PC-9 (cell line): ENCODE results near the gene TMEM151B. TPM values are rescaled to one million over a fixed set of nuclear protein-coding genes. Genes with fewer than 3 reads are reported as not detected.
"Not testable (repeated sequence)": the region's sequence is repeated elsewhere in the genome, so short reads cannot be mapped to it uniquely, and the experiment has no call there.

Source experiments
- BruUV-seq: library from RNA; stranded (reverse); fragments of 400-500 nt; replicated peaks from 2 replicates; lab custom pipeline; 2021; lab: Mats Ljungman, UMichigan
- CTCF ChIA-PET: fragments of 300-600 bp; sonication (Branson Sonifier 250); formaldehyde crosslinking; loops from one replicate; lab custom pipeline; 2022; ENCODE audit warnings: antibody characterized with exemption; lab: Charles Lee
- POLR2A ChIA-PET: fragments of 300-600 bp; sonication (Branson Sonifier 250); formaldehyde crosslinking; loops from one replicate; lab custom pipeline; 2022; ENCODE audit warnings: antibody characterized with exemption; ENCODE audit not compliant: unreplicated experiment; lab: Charles Lee
- DNase-seq, 2 experiments: peaks; one replicate each; pipeline versions ENCODE4 v3.0.0 to v3.0.0-alpha.2; 2015 to 2022; ENCODE audit warnings: mixed read lengths in 1 of 2
- H2AFZ ChIP-seq: fragments of 200-600 bp; sonication (generic); 2 replicates; pipeline ENCODE4 v1.8.1; 2017; ENCODE audit warnings: antibody characterized with exemption
- H3F3A ChIP-seq: fragments of 200-600 bp; sonication (generic); 2 replicates; pipeline ENCODE4 v1.8.1; 2017; ENCODE audit warnings: antibody characterized with exemption, mild to moderate bottlenecking, low read depth; ENCODE audit not compliant: insufficient read depth
- H3K27ac ChIP-seq: fragments of 200-600 bp; sonication (generic); 2 replicates; pipeline ENCODE4 v1.6.1; 2016; ENCODE audit warnings: mixed run types
- H3K27me3 ChIP-seq: fragments of 200-600 bp; sonication (generic); 2 replicates; pipeline ENCODE4 v1.6.1; 2016; ENCODE audit warnings: low read depth, mixed run types; ENCODE audit not compliant: insufficient read depth
- H3K36me3 ChIP-seq: fragments of 200-600 bp; sonication (generic); 2 replicates; pipeline ENCODE4 v1.6.1; 2016; ENCODE audit warnings: low read depth, mixed run types
- H3K4me1 ChIP-seq: fragments of 200-600 bp; sonication (generic); replicated peaks from 2 replicates; pipeline ENCODE4 v1.6.1; 2016; ENCODE audit warnings: mixed run types; ENCODE audit not compliant: insufficient read depth
- H3K4me2 ChIP-seq: fragments of 200-600 bp; sonication (generic); 2 replicates; pipeline ENCODE4 v1.6.1; 2017; ENCODE audit warnings: mixed run types
- H3K4me3 ChIP-seq: fragments of 200-600 bp; sonication (generic); 2 replicates; pipeline ENCODE4 v1.6.1; 2016; ENCODE audit warnings: mixed run types
- H3K79me2 ChIP-seq: fragments of 200-600 bp; sonication (generic); 2 replicates; pipeline ENCODE4 v1.6.1; 2017; ENCODE audit warnings: low read depth, mixed run types
- H3K9me2 ChIP-seq: fragments of 200-600 bp; sonication (generic); 2 replicates; pipeline ENCODE4 v1.8.1; 2017; ENCODE audit warnings: mild to moderate bottlenecking; ENCODE audit not compliant: insufficient read depth
- H3K9me3 ChIP-seq: fragments of 200-600 bp; sonication (generic); 2 replicates; pipeline ENCODE4 v1.8.1; 2016; ENCODE audit warnings: low read depth; ENCODE audit not compliant: insufficient read depth
- H4K20me1 ChIP-seq: fragments of 200-600 bp; sonication (generic); 2 replicates; pipeline ENCODE4 v1.8.1; 2017; ENCODE audit not compliant: insufficient read depth
- CTCF ChIP-seq: fragments of 200-600 bp; sonication (generic); conservative IDR thresholded peaks from 2 replicates; pipeline ENCODE4 v1.6.1; 2017; ENCODE audit warnings: mixed run types, antibody characterized with exemption, mild to moderate bottlenecking, moderate library complexity
- EZH2 ChIP-seq: fragments of 200-600 bp; sonication (generic); IDR thresholded peaks from 2 replicates; pipeline ENCODE4 v1.8.0; 2017; ENCODE audit warnings: antibody characterized with exemption, low read depth
- intact Hi-C: fragments of 100-400 bp; cut with micrococcal nuclease; formaldehyde crosslinking; loops from one replicate; pipeline ENCODE4 v1.10.0; 2022; ENCODE audit not compliant: unreplicated experiment
- total RNA-seq: library from RNA; stranded (reverse); gene quantifications from 2 replicates; pipeline ENCODE4 v1.2.3, GENCODE V29; 2021

The TMEM151B gene
- total RNA-seq, 1 experiment from 2014 or later: not detected

DNA sequence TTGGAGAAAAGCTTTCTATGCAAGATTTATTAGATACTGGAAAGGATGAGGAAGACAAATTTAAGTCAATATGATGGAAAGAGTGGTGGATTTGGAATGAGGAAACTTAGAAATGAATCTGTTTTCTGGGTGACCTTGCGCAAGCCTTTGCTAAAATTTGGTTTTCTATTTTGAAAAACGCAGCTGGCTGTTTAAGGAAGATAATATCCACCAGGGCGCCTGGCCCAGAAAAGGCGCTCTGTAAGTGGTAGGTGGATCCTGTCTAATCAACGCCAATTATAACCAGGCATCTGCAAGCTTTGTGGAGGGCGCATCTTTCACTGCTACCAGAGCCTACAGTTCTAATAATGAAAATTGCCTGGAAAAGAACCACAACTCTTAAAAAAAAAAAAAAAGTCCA, 71.8 kb downstream of the TMEM151B start:
- no peak for DNase-seq
- intact Hi-C loops: no loop called here
- Histone ChIP-seq H2AFZ (no peak overlapping the region), H3K9me3 (no peaks in the 10 kb centered on the region), H3K27ac (no peak overlapping the region), H3K4me3 (no peak overlapping the region), H3K9me2 (no peaks in the 10 kb centered on the region), H3K79me2 (no peaks in the 10 kb centered on the region), H3K4me1 (peaks cover 7% of the 10 kb centered on the region; the same call in 1 of the 2 replicates), H3F3A (peaks cover 13% of the 10 kb centered on the region; the same call in 1 of the 2 replicates), H3K27me3 (peaks cover 48% of the 10 kb centered on the region), H4K20me1 (no peaks in the 10 kb centered on the region), H3K4me2 (no peak overlapping the region), H3K36me3 (no peaks in the 10 kb centered on the region)
- ChIA-PET CTCF (no interaction called here), POLR2A (no interaction called here)
- TF ChIP-seq CTCF (no peak), EZH2 (no peak)
- no TSS peak for BruUV-seq

GRCh38 chr6:44342489-44342888, 72.2 kb downstream of the TMEM151B start, which contains the start of gene SPATS1:
TSS of gene SPATS1 (plus strand) at chr6:44342650. CDS start at chr6:44343096, 446 bp downstream.
- BruUV-seq: no TSS peak
- H3K4me2 ChIP-seq: no peak within 1 kb of the TSS

DNA sequence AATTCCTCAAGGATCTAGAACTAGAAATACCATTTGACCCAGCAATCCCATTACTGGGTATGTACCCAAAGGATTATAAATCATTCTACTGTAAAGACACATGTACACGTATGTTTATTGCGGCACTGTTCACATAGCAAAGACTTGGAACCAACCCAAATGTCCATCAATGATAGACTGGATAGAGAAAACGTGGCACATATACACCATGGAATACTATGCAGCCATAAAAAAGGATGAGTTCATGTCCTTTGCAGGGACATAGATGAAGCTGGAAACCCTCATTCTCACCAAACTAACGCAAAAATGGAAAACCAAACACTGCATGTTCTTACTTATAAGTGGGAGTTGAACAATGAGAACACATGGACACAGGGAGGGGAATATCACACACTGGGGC, 76.6 kb downstream of the TMEM151B start:
- POLR2A ChIA-PET, H3K9me2 ChIP-seq, DNase-seq, CTCF ChIA-PET, H3K4me3 ChIP-seq, BruUV-seq, H3K79me2 ChIP-seq, H3K4me2 ChIP-seq, H4K20me1 ChIP-seq, H3F3A ChIP-seq, H3K36me3 ChIP-seq, H3K27ac ChIP-seq, H2AFZ ChIP-seq, H3K9me3 ChIP-seq, intact Hi-C loops, H3K4me1 ChIP-seq: not testable (repeated sequence)
- peaks cover 48% of the 10 kb centered on the region for H3K27me3 ChIP-seq

More at GRCh38 chr6:44342489-44342888, 72.2 kb downstream of the TMEM151B start, which contains the start of gene SPATS1:
- no peaks in the 10 kb centered on the region for H3K79me2 ChIP-seq
- peaks cover 13% of the 10 kb centered on the region; the same call in 1 of the 2 replicates for H3F3A ChIP-seq
- no peaks in the 10 kb centered on the region for H3K9me3 ChIP-seq
- H3K4me1 ChIP-seq: peaks cover 7% of the 10 kb centered on the region; the same call in 1 of the 2 replicates
- CTCF ChIA-PET: no interaction called here
- POLR2A ChIA-PET: no interaction called here
- H3K36me3 ChIP-seq: no peaks in the 10 kb centered on the region
- H3K9me2 ChIP-seq: no peaks in the 10 kb centered on the region
- no peak within 1 kb of the TSS for H3K4me3 ChIP-seq
- H4K20me1 ChIP-seq: no peaks in the 10 kb centered on the region
- no peak for TF ChIP-seq CTCF
- no peak for TF ChIP-seq EZH2
- intact Hi-C loops: no loop called here
- no peak for DNase-seq
- no peak within 1 kb of the TSS for H2AFZ ChIP-seq
- no peak within 1 kb of the TSS for H3K27ac ChIP-seq
- peaks cover 48% of the 10 kb centered on the region for H3K27me3 ChIP-seq
